MCF 10A (cell line): ENCODE measurements around the gene TXLNA. TPM values are rescaled to one million over a fixed set of nuclear protein-coding genes. Genes with fewer than 3 reads are reported as not detected.

ENCODE experiments used
- BruUV-seq: library from RNA; stranded (reverse); fragments of 400-500 nt; replicated peaks from 2 replicates; lab custom pipeline; 2021; lab: Mats Ljungman, UMichigan
- CTCF ChIA-PET: fragments of 300-600 bp; sonication (Branson Sonifier 250); formaldehyde crosslinking; extraction: SDS; loops from one replicate; lab custom pipeline; 2021; ENCODE audit warnings: antibody characterized with exemption, inconsistent platforms; lab: Yijun Ruan, JAX
- POLR2A ChIA-PET: fragments of 300-600, 350-650 bp; sonication (Branson Sonifier 250); formaldehyde crosslinking; extraction: SDS; loops from one replicate; lab custom pipeline; 2020; ENCODE audit warnings: antibody characterized with exemption, inconsistent platforms; lab: Yijun Ruan, JAX
- DNase-seq: peaks from one replicate; pipeline ENCODE4 v3.0.0-alpha.2; 2018; ENCODE audit not compliant: unreplicated experiment
- H3K27ac Mint-ChIP-seq: one replicate; pipeline ENCODE4 v1.8.0; 2022; ENCODE audit warnings: mild to moderate bottlenecking, low read depth, mixed read lengths; ENCODE audit not compliant: unreplicated experiment
- H3K27me3 Mint-ChIP-seq: one replicate; pipeline ENCODE4 v1.8.0; 2022; ENCODE audit warnings: mixed read lengths; ENCODE audit not compliant: insufficient read depth, unreplicated experiment
- H3K36me3 Mint-ChIP-seq: one replicate; pipeline ENCODE4 v1.8.0; 2022; ENCODE audit warnings: mild to moderate bottlenecking, moderate library complexity, mixed read lengths; ENCODE audit not compliant: insufficient read depth, unreplicated experiment
- H3K4me1 Mint-ChIP-seq: one replicate; pipeline ENCODE4 v1.8.0; 2022; ENCODE audit warnings: mixed read lengths; ENCODE audit not compliant: insufficient read depth, unreplicated experiment
- H3K4me3 Mint-ChIP-seq: one replicate; pipeline ENCODE4 v1.8.0; 2022; ENCODE audit warnings: mild to moderate bottlenecking, moderate library complexity, mixed read lengths; ENCODE audit not compliant: unreplicated experiment
- H3K9me3 Mint-ChIP-seq: one replicate; pipeline ENCODE4 v1.8.0; 2022; ENCODE audit warnings: mixed read lengths; ENCODE audit not compliant: unreplicated experiment
- intact Hi-C: fragments of 100-400 bp; cut with micrococcal nuclease; formaldehyde crosslinking; loops from 2 replicates; pipeline ENCODE4 v1.14.1; 2022
- total RNA-seq: library from RNA; stranded (reverse); gene quantifications from 2 replicates; pipeline ENCODE4 v1.2.3, GENCODE V29; 2022
- TF ChIP-seq, protein P1 (sequence below): fragments of 200-600 bp; IDR thresholded peaks from one replicate; pipeline ENCODE4 v1.8.0; 2022; ENCODE audit warnings: antibody characterized with exemption, mild to moderate bottlenecking; ENCODE audit not compliant: unreplicated experiment

Gene TXLNA
- total RNA-seq, 1 experiment from 2014 or later = 64.8 TPM

DNA sequence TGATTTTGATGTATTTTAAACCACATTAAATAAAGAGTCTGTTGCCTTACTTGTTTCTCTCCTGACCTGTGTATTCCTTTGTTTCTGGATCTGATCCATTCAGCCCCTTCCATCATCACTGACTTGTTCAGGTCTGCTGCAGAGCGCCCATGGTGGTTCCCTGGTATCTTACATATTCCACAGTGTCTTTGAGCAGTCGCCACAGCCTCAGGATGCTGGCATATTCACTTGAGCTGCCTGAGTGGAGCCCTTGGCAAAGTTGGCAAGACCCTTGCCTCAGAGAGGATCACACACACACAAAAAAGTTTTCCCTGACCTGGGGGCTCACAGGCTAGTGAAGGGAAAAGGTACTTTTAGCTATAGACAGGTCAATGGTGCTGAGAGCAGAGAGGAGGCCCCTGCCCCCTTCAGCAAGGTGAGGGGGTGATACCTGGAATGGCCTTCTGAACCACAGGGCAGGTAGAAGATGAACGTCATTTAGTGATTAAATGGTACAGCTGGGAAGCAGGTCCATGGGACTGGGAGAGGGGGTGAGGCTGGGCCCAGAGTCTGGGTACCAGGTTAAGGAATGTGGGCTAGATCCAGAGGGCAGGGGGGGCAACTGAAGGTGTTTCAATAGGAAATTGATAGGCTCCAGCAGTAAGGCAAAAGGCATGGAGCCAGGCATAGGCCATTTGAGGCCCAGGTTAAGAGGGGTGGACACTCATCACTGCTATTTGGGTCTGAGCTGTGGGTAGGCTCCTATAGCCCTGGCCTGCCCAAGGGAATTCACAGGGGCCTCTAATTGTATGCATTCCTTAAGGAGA is 19.0 kb downstream of the TXLNA start:
- no peak for DNase-seq
- ChIA-PET POLR2A (interaction anchor here (0.6 to 2.9 kb wide), 5 partner anchors 8 to 91 kb away, joined by 3 to 13 read pairs (median 9); partner anchors contain the start of genes IQCC, KPNA6 and TXLNA), CTCF (interaction anchor here (0.6 to 3.3 kb wide), 3 partner anchors 8 to 56 kb away, joined by 3 to 11 read pairs (median 3); no protein-coding TSS in a partner anchor)
- TF ChIP-seq, protein P1, sequence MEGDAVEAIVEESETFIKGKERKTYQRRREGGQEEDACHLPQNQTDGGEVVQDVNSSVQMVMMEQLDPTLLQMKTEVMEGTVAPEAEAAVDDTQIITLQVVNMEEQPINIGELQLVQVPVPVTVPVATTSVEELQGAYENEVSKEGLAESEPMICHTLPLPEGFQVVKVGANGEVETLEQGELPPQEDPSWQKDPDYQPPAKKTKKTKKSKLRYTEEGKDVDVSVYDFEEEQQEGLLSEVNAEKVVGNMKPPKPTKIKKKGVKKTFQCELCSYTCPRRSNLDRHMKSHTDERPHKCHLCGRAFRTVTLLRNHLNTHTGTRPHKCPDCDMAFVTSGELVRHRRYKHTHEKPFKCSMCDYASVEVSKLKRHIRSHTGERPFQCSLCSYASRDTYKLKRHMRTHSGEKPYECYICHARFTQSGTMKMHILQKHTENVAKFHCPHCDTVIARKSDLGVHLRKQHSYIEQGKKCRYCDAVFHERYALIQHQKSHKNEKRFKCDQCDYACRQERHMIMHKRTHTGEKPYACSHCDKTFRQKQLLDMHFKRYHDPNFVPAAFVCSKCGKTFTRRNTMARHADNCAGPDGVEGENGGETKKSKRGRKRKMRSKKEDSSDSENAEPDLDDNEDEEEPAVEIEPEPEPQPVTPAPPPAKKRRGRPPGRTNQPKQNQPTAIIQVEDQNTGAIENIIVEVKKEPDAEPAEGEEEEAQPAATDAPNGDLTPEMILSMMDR = no peak
- intact Hi-C loops = no loop called here
- Mint-ChIP-seq H3K4me3 (no peak overlapping the region), H3K27ac (no peak overlapping the region), H3K27me3 (no peaks in the 10 kb centered on the region), H3K4me1 (peaks cover 12% of the 10 kb centered on the region), H3K36me3 (peaks cover 42% of the 10 kb centered on the region), H3K9me3 (no peaks in the 10 kb centered on the region)
- no TSS peak for BruUV-seq

DNA sequence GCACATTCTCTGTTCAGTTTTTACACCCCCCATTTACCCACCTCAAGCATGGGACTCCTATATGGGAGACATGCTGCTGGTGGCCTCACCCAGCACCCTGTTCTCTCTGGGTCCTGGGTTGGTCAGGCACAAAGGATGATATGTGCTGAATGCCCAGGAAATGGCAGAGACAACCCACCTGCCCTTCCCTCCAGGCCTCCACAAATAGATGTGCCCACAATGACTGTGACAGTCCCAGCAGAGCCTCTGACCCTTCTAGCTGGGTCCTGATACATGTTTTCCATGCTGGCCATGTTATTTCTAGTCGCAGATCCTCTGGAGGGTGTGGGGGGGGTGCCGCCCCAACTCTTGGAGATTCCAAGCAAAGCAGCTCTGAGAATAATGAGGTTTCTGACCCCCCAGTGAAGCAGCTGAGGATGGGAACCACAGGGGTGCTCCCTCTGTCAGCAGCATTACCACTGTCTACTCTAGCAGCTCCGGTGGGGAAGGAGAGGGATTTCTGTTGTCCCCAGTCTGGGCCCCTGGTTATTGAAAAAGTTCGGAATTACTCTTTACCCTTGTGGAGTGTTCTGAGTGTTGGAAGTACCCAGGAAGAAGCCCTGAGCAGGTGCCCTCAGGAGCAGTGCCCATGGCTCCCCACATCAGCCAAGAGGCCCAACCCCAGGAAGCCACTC is 19.7 kb downstream of the TXLNA start:
- intact Hi-C loops = no loop called here
- ChIA-PET CTCF (interaction anchor here (3.3 kb wide), 1 partner anchor 16 kb away, joined by 11 read pairs; no protein-coding TSS in a partner anchor), POLR2A (interaction anchor here (0.6 to 2.5 kb wide), 2 partner anchors 18 to 90 kb away, joined by 3 to 9 read pairs; no protein-coding TSS in a partner anchor)
- TF ChIP-seq, protein P1 = no peak
- Mint-ChIP-seq H3K9me3 (no peaks in the 10 kb centered on the region), H3K36me3 (peaks cover 39% of the 10 kb centered on the region), H3K4me3 (peak overlapping the region; percentile 71), H3K27ac (no peak overlapping the region), H3K27me3 (no peaks in the 10 kb centered on the region), H3K4me1 (peaks cover 12% of the 10 kb centered on the region)
- BruUV-seq = no TSS peak
- DNase-seq = no peak

DNA sequence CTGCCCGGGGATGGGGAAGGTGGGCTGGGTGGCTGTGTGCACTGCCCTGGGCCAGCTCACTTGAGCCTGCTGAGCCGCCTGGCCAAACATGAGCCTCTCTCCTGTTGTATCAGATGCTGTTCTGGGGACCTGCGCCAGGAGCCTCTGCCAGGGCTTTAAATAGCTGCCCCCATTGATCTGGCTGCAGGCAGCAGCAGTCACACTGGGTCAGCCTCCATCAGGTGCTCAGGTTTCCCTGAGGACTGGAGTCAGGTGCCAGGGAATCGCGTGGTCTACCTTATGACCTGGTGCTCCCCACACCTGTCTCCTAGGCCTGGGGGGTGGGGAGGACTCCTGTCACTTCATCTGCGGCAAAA is 20.2 kb downstream of the TXLNA start:
- ChIA-PET CTCF (interaction anchor here (1.5 kb wide), 1 partner anchor 15 kb away, joined by 4 read pairs; no protein-coding TSS in a partner anchor), POLR2A (interaction anchor here (2.5 kb wide), 1 partner anchor 18 kb away, joined by 9 read pairs; no protein-coding TSS in a partner anchor)
- no peak for DNase-seq
- Mint-ChIP-seq H3K27me3 (no peaks in the 10 kb centered on the region), H3K9me3 (no peaks in the 10 kb centered on the region), H3K36me3 (peaks cover 36% of the 10 kb centered on the region), H3K4me1 (peaks cover 12% of the 10 kb centered on the region), H3K4me3 (peak overlapping the region; percentile 71), H3K27ac (peak overlapping the region; percentile 27)
- no TSS peak for BruUV-seq
- intact Hi-C loops = no loop called here
- TF ChIP-seq, protein P1 = no peak
